Sigmoid colon (tissue), 7 donors: Measurements from ENCODE around the gene ZNF692. TPM values are rescaled to one million over a fixed set of nuclear protein-coding genes. Genes with fewer than 3 reads are reported as not detected.

Experiments
- DNase-seq: peaks from one replicate; pipeline ENCODE4 v3.0.0-alpha.2; 2019
- H3K27ac ChIP-seq, 4 donors: fragments of 200-600 bp; sonication (generic); one replicate each; pipeline ENCODE4 v1.5.1; 2016 to 2019; ENCODE audit warnings: mild to moderate bottlenecking in 1 of 4
- H3K27me3 ChIP-seq, 3 donors: fragments of 200-600 bp; sonication (generic); one replicate each; pipeline ENCODE4 v1.5.1; 2019; ENCODE audit warnings: mild to moderate bottlenecking in 1 of 3
- H3K36me3 ChIP-seq, 4 donors: fragments of 200-600 bp; sonication (generic); one replicate each; pipeline ENCODE4 v1.5.1; 2016 to 2019
- H3K4me1 ChIP-seq, 4 donors: fragments of 200-600 bp; sonication (generic); one replicate each; pipeline ENCODE4 v1.5.1; 2017 to 2019
- H3K4me3 ChIP-seq, 4 donors: fragments of 200-600 bp; sonication (generic); one replicate each; pipeline ENCODE4 v1.5.1; 2017 to 2019; ENCODE audit warnings: mild to moderate bottlenecking in 2 of 4, moderate library complexity in 1 of 4
- H3K9me3 ChIP-seq, 4 donors: fragments of 200-600 bp in 3 of 4; sonication (generic) in 3 of 4; one replicate each; pipeline versions ENCODE4 v1.5.1 to v1.6.1; 2013 to 2019
- EP300 ChIP-seq, 4 donors: sonication (generic); formaldehyde crosslinking; IDR thresholded peaks; one replicate each; pipeline ENCODE4 v1.6.1; 2017; ENCODE audit warnings: antibody characterized with exemption in 4 of 4
- POLR2A ChIP-seq, 2 donors: fragments of 450-650 bp; IDR thresholded peaks; one replicate each; pipeline ENCODE4 v1.6.1; 2016; ENCODE audit warnings: antibody characterized with exemption in 2 of 2, mild to moderate bottlenecking in 2 of 2, moderate library complexity in 2 of 2
- POLR2AphosphoS5 ChIP-seq, 4 donors: sonication (generic); formaldehyde crosslinking; IDR thresholded peaks; one replicate each; pipeline ENCODE4 v1.6.1; 2017; ENCODE audit warnings: antibody characterized with exemption in 4 of 4
- WGBS, 2 donors: extraction: QIAGEN DNeasy Blood & Tissue Kit; methylation state at CpG; one replicate each; pipeline ENCODE4 v1.1.7; 2013; 5-methylcytosine and 5-hydroxymethylcytosine counted together
- intact Hi-C: fragments of 100-400 bp; cut with DNase I; formaldehyde crosslinking; loops from one replicate; pipeline ENCODE4 v1.15.1; 2023
- polyA plus RNA-seq, 3 donors: library from polyadenylated mRNA; stranded (reverse); fragments of 200-250 nt; gene quantifications; one replicate each; pipeline ENCODE4 v1.2.3, GENCODE V29; 2013
- total RNA-seq, 4 donors: library from RNA; depleted of rRNA; stranded (reverse); fragments of >200 nt; gene quantifications; one replicate each; pipeline ENCODE4 v1.1.0, GENCODE V29; 2016
- TF ChIP-seq, protein P1 (sequence below), 4 experiments: fragments of 450-650 bp in 3 of 4; fragments of 200-600 bp in 1 of 4; IDR thresholded peaks; one replicate each; pipeline ENCODE4 v1.5.1; 2016 to 2019; ENCODE audit warnings: antibody characterized with exemption in 4 of 4, mild to moderate bottlenecking in 3 of 4, moderate library complexity in 2 of 4
- donor health status: healthy with polysubstance abuse.
- donor health status: Bipolar disorder and iron deficiency.
- donor health status: healthy.

Gene ZNF692
- total and polyA plus RNA-seq, 7 donors, result 5.4 to 63.2 (median 27.8) TPM

DNA sequence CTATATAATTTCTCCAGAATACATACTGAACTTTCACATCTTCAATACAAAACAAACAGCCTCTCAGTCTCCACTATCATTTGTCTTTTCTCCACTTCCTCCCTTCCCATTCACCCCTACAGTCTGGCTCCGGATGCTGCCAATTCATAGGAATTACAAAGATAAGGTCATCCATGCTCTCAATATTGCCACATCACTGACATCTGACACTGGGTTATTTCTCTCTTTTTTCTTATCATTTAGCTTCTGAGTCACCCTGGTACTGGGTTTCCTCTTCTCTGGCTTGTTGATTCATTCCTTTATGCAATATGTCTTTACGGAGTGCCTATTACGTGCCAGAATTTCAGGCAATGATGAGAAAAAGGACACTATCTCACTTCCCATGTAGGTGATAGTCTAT is 30.0 kb downstream of the ZNF692 start:
- Histone ChIP-seq H3K4me1 (peaks cover 0 to 22% (median 22%) of the 10 kb centered on the region in 4 donors), H3K9me3 (no peaks in the 10 kb centered on the region), H3K4me3 (no peak overlapping the region), H3K27me3 (no peaks in the 10 kb centered on the region), H3K27ac (no peak overlapping the region), H3K36me3 (no peaks in the 10 kb centered on the region)
- intact Hi-C loops, result no loop called here
- WGBS, 2 donors, result 77 to 89% methylated on average over 3 of the region's 3 CpGs
- no peak for DNase-seq
- TF ChIP-seq POLR2A (IDR thresholded peaks at IDR 0.05) (no peak), POLR2AphosphoS5 (IDR thresholded peaks at IDR 0.05) (no peak), EP300 (IDR thresholded peaks at IDR 0.05) (no peak)
- TF ChIP-seq, protein P1, sequence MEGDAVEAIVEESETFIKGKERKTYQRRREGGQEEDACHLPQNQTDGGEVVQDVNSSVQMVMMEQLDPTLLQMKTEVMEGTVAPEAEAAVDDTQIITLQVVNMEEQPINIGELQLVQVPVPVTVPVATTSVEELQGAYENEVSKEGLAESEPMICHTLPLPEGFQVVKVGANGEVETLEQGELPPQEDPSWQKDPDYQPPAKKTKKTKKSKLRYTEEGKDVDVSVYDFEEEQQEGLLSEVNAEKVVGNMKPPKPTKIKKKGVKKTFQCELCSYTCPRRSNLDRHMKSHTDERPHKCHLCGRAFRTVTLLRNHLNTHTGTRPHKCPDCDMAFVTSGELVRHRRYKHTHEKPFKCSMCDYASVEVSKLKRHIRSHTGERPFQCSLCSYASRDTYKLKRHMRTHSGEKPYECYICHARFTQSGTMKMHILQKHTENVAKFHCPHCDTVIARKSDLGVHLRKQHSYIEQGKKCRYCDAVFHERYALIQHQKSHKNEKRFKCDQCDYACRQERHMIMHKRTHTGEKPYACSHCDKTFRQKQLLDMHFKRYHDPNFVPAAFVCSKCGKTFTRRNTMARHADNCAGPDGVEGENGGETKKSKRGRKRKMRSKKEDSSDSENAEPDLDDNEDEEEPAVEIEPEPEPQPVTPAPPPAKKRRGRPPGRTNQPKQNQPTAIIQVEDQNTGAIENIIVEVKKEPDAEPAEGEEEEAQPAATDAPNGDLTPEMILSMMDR (IDR thresholded peaks at IDR 0.05), result no peak

DNA sequence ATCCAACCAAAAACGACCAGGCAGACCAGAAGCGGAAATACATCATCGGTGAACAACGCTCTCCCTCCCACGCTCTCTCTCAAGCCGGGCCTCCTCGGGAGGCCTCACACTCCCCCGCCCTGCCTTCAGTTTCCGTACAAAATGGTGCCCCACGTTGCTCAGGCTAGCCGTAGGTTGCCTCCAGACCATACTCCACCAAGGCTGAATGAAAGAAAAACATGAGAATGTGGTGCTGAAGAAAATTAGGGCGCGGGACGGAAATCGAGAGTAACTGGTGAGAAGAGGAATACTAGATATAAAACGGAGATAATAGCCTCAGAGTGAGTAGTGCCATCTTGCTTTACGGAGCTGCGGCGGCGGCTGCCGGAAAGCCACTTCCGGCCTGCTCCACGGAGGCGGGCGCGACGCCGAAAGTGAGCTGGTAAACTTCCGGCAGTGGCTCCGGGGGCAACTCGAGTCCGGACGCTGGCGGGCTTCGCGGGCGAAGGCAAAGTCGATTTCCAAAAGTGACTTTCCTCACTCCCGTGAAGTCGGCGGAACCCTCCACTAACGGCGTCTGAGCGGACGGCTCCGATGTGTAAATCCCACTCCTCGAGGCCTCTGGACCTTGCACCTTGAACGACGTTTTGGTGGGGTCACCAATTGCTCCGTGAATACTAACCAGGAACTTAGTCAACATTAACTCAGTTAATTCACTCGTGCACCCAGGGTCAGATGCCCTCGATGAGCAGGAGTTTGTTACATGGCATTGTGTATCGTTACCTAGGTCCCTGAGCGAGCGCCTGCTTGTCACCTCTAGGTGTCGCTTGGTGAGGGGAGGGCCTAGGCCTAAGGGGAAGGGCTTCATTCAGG is 32.8 kb downstream of the ZNF692 start, which contains the start of gene SH3BP5L:
Gene SH3BP5L (minus strand): TSS at position 7 of the 852 bp plus-strand sequence. CDS start 980 bp downstream, outside the sequence.
- no peaks in the 10 kb centered on the region for H3K36me3 ChIP-seq
- 0% methylated on average over 56 of the region's 56 CpGs for WGBS, 2 donors
- TF ChIP-seq EP300 (IDR thresholded peaks at IDR 0.05) (no peak), POLR2AphosphoS5 (IDR thresholded peaks at IDR 0.05) (peak; percentile 64 to 95 (median 84)), POLR2A (IDR thresholded peaks at IDR 0.05) (peak; percentile 62 to 80)
- TF ChIP-seq, protein P1 (IDR thresholded peaks at IDR 0.05), result peak; percentile 32 to 56 (median 48)
- H3K4me1 ChIP-seq, result peaks cover 0 to 49% (median 49%) of the 10 kb centered on the region in 4 donors
- H3K27me3 ChIP-seq, result no peaks in the 10 kb centered on the region
- peak within 1 kb of the TSS; percentile 94 to 98 (median 95) for H3K27ac ChIP-seq
- intact Hi-C loops, result loop anchor here (1.0 to 2.0 kb wide), 2 partner anchors 33 to 49 kb away; partner anchors contain the start of gene ZNF692
- no peaks in the 10 kb centered on the region for H3K9me3 ChIP-seq
- peak within 1 kb of the TSS; percentile 55 to 93 (median 73) for H3K4me3 ChIP-seq
- peak; percentile 96 for DNase-seq

DNA sequence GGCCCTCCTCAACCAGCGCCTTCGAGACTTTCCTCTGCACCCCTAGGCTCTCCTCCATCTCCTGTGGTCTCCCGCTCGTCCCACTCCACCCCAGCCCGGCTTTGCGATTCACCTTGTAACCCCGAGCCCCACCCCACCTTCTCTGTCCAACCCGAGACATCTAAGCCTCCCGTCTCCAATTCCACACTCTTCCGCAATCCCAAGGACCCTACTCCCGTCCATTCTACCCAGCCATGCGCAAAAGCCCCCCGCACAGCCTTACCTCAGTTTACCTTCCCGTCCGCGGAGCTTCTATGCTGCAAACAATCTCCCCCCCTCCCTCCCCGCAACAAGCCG is 33.3 kb downstream of the ZNF692 start:
- DNase-seq, result peak; percentile 75
- H3K4me3 ChIP-seq, result peak overlapping the region; percentile 55 to 93 (median 73)
- intact Hi-C loops, result loop anchor here (1.0 kb wide), 1 partner anchor 34 kb away; the partner anchor contains the start of gene ZNF692
- WGBS, 2 donors, result 0 to 1% methylated on average over 18 of the region's 18 CpGs
- TF ChIP-seq, protein P1 (IDR thresholded peaks at IDR 0.05), result no peak
- TF ChIP-seq POLR2A (IDR thresholded peaks at IDR 0.05) (peak; percentile 34 to 49), POLR2AphosphoS5 (IDR thresholded peaks at IDR 0.05) (peak in 3 of 4 donors; percentile 21 to 54 (median 23)), EP300 (IDR thresholded peaks at IDR 0.05) (no peak)
- no peaks in the 10 kb centered on the region for H3K27me3 ChIP-seq
- H3K36me3 ChIP-seq, result peaks cover 0 to 5% (median 0%) of the 10 kb centered on the region in 4 donors
- H3K9me3 ChIP-seq, result no peaks in the 10 kb centered on the region
- peaks cover 0 to 55% (median 55%) of the 10 kb centered on the region in 4 donors for H3K4me1 ChIP-seq
- H3K27ac ChIP-seq, result peak overlapping the region; percentile 94 to 98 (median 95)

DNA sequence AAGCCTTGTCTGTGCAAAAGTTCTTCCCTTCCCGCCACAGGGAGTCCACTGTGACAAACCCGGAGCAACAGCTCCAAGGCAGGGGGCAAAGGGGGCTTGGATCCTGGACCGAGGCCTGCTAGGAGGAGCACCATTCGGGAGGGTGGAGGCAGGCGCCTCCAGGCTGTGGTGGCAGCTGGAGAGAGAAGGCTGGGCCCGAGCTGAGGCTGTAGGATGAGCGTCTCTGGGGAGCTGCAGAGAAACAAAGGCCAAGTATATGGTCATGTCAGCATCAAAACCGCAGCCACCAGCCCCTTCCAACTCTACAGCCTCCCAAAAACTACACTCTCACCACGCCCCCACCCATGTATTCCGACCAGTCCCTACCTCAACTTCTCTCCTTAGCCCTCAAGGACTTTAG is 33.7 kb downstream of the ZNF692 start:
- H3K4me1 ChIP-seq, result peaks cover 0 to 59% (median 59%) of the 10 kb centered on the region in 4 donors
- intact Hi-C loops, result loop anchor here (1.0 kb wide), 1 partner anchor 34 kb away; the partner anchor contains the start of gene ZNF692
- H3K4me3 ChIP-seq, result peak overlapping the region; percentile 55 to 93 (median 73)
- no peaks in the 10 kb centered on the region for H3K27me3 ChIP-seq
- peak overlapping the region; percentile 94 to 98 (median 95) for H3K27ac ChIP-seq
- peaks cover 0 to 9% (median 0%) of the 10 kb centered on the region in 4 donors for H3K36me3 ChIP-seq
- WGBS, 2 donors, result 22 to 39% methylated on average over 10 of the region's 10 CpGs
- TF ChIP-seq POLR2A (IDR thresholded peaks at IDR 0.05) (no peak), EP300 (IDR thresholded peaks at IDR 0.05) (no peak), POLR2AphosphoS5 (IDR thresholded peaks at IDR 0.05) (no peak)
- TF ChIP-seq, protein P1 (IDR thresholded peaks at IDR 0.05), result no peak
- H3K9me3 ChIP-seq, result no peaks in the 10 kb centered on the region
- DNase-seq, result no peak
